Dendritic cell treated with granulocyte-macrophage colony-stimulating factor and Interleukin-4, amounts not matched to agents 40 ng/mL and 50 ng/mL, for 4 days (primary cell): ENCODE data around the gene RANBP17.

Experiments
- H3K27ac Mint-ChIP-seq: one replicate; pipeline ENCODE4 v1.8.0; 2022; ENCODE audit warnings: mild to moderate bottlenecking, mixed read lengths
- H3K27me3 Mint-ChIP-seq: one replicate; pipeline ENCODE4 v1.8.0; 2022; ENCODE audit warnings: mild to moderate bottlenecking, mixed read lengths
- H3K36me3 Mint-ChIP-seq: one replicate; pipeline ENCODE4 v1.8.0; 2022; ENCODE audit warnings: low read depth, mixed read lengths
- H3K4me1 Mint-ChIP-seq: one replicate; pipeline ENCODE4 v1.8.0; 2022; ENCODE audit warnings: low read depth, mixed read lengths
- H3K4me3 Mint-ChIP-seq: one replicate; pipeline ENCODE4 v1.8.0; 2022; ENCODE audit warnings: mild to moderate bottlenecking, moderate library complexity, mixed read lengths
- H3K9me3 Mint-ChIP-seq: one replicate; pipeline ENCODE4 v1.8.0; 2022; ENCODE audit warnings: mixed read lengths
- intact Hi-C: fragments of 100-400 bp; cut with micrococcal nuclease; formaldehyde crosslinking; loops from one replicate; pipeline ENCODE4 v1.15.0; 2022

The RANBP17 gene

DNA sequence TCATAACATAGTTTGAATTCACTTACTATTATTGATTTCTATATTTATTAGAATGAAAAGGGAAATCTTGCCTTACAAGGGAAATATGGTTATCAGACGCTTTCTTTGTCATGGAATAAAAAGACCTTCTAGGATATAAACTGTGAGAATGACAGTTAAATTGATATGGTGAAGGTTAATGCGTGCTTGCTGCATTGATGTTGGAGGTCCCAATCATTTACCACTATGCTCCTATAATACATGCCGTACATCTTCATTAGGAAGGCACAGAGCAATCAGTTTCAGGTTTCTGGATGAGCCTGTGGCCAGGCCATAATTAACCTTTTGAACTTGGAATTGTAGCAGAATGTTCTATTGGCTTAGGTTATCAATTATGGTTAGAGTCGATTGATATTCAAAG, 245.9 kb downstream of the RANBP17 start:
- Mint-ChIP-seq H3K27me3 (no peaks in the 10 kb centered on the region), H3K27ac (no peak overlapping the region), H3K4me1 (no peaks in the 10 kb centered on the region), H3K4me3 (no peak overlapping the region), H3K36me3 (no peaks in the 10 kb centered on the region), H3K9me3 (no peaks in the 10 kb centered on the region)
- intact Hi-C loops = no loop called here

DNA sequence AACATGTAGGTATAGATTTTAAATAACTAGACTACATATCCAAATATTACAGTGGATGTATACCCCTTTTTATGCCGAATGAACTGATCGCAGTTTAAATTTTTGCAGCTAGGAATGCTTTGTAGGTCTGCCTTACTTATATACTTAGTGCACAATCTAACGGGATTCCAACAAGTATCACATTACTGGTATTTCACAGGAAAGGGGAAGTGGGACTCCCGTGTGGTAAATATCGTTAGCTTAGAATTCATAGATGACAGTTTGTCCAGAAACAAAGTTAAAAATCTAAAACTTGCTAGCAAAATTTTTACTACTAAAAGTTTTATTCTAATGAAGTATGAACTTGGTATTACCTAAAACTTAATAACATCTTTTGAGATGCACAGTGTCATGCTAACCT, 253.7 kb downstream of the RANBP17 start:
- intact Hi-C loops = no loop called here
- H3K4me3 Mint-ChIP-seq = no peak overlapping the region
- no peak overlapping the region for H3K27ac Mint-ChIP-seq
- no peaks in the 10 kb centered on the region for H3K36me3 Mint-ChIP-seq
- H3K9me3 Mint-ChIP-seq = peaks cover 5% of the 10 kb centered on the region
- H3K27me3 Mint-ChIP-seq = no peaks in the 10 kb centered on the region
- H3K4me1 Mint-ChIP-seq = no peaks in the 10 kb centered on the region

DNA sequence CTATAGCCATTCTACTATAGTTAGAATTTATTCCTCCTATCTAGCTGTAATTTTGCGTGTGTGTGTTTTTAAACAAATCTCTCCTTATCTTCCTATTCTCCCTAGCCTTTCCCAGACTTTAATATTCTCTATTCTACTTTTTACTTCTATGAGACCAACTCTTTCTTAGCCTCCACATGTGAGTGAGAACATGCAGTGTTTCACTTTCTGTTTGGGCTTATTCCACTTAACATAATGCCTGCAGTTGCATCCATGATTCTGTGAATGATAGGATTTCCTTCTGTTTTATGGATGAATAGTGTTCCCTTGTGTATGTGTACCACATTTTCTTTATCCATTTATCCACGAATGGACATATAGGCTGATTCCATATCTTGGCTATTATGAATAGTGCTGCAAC, 254.9 kb downstream of the RANBP17 start:
- Mint-ChIP-seq H3K4me1 (no peaks in the 10 kb centered on the region), H3K36me3 (no peaks in the 10 kb centered on the region), H3K9me3 (peaks cover 5% of the 10 kb centered on the region), H3K27ac (no peak overlapping the region), H3K27me3 (no peaks in the 10 kb centered on the region), H3K4me3 (no peak overlapping the region)
- intact Hi-C loops = no loop called here

DNA sequence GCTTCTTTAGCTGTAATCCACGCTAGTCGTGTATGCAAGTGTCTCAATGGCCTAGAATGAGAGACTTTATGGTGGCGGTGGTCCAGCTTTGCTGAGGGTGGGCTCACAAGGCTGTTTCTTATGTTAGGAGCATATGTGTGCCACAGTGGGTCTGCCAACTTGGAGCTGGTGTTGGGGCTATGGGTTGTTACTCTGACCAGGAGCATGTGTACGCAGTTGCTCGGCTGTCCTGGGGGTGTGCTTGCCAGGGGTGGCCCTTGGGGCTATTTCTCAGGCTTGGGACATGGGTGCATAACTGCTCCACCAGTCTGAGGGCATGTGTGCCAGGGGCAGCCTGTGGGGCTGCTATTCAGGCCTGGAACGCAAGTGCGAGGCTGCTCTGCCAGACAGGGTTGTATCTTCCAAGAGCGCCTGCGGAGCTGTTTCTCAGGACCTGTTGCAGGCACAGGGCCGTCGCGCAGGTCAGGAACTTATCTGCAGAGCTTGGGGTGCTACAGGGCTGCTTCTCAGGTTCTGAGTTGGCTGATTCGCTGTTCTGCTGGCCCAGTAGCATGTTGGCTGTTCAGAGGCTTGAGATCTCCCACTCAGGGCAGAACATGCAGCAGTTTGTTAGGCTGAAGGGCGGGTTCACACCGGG, 259.3 kb downstream of the RANBP17 start:
- peaks cover 5% of the 10 kb centered on the region for H3K9me3 Mint-ChIP-seq
- intact Hi-C loops = no loop called here
- H3K4me3 Mint-ChIP-seq = no peak overlapping the region
- no peaks in the 10 kb centered on the region for H3K36me3 Mint-ChIP-seq
- peaks cover 6% of the 10 kb centered on the region for H3K4me1 Mint-ChIP-seq
- no peaks in the 10 kb centered on the region for H3K27me3 Mint-ChIP-seq
- H3K27ac Mint-ChIP-seq = no peak overlapping the region

DNA sequence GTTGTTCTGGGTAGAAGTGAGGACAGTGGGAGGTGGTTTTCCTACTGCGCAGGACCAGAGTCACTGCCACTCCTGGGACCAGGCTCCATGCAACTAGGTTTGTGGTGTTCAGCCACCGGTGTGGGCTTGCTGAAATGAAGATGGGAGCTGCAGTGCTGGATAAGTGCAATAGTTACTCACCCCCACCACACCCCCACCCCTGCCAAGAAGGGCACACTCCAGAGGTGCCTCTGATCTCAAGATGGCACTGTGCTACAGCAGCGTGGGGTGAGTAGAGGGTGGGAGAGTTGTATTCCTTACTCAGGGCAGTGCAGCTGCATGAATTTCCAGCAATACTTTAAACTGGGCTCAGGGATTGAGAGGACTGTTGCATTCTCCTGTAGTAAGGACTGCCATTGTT, 259.8 kb downstream of the RANBP17 start:
- Mint-ChIP-seq H3K4me3 (no peak overlapping the region), H3K36me3 (no peaks in the 10 kb centered on the region), H3K4me1 (peaks cover 6% of the 10 kb centered on the region), H3K9me3 (peaks cover 5% of the 10 kb centered on the region), H3K27ac (no peak overlapping the region), H3K27me3 (no peaks in the 10 kb centered on the region)
- intact Hi-C loops = no loop called here

DNA sequence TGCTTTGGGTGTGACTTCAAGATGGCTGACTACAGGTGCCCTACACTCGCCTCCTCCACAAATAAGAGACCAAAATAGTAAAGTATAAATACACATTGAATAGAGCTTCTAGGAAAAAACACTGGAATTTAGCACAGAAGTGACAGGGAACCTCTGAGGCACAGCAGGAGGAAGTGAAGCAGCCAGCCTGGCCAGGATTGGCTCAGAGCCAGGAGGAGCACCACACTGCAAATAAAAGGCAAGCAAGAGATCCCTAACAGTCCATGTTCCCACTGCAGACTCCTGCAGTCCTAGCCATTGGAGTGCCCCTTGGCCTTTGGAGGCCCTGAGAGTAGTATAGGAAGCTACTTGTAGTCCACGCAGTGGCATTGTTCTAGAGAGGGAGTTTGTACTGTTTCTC, 260.6 kb downstream of the RANBP17 start:
- H3K27ac Mint-ChIP-seq = no peak overlapping the region
- H3K9me3 Mint-ChIP-seq = peaks cover 5% of the 10 kb centered on the region
- H3K4me3 Mint-ChIP-seq = no peak overlapping the region
- peaks cover 6% of the 10 kb centered on the region for H3K4me1 Mint-ChIP-seq
- intact Hi-C loops = no loop called here
- H3K36me3 Mint-ChIP-seq = no peaks in the 10 kb centered on the region
- no peaks in the 10 kb centered on the region for H3K27me3 Mint-ChIP-seq

DNA sequence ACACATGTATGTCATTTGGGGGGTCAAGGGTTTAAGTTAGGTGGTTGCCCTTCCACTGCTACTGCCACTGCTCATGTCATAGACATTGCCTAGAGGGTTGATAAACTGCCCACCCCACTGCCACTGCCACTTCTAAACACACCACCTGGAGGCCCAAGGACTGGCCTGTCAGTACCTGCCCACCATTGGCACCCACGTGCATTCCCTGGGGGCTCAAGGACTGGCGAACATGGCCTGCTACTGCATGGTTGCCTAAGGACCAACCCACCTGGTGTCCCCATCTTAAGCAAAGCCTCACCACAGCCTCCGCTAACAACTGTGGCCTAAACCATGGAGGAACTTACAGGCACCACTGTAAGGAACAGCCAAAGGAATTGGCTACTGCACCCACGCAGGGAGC, 261.6 kb downstream of the RANBP17 start:
- intact Hi-C loops = no loop called here
- H3K4me3 Mint-ChIP-seq = no peak overlapping the region
- H3K27me3 Mint-ChIP-seq = no peaks in the 10 kb centered on the region
- no peak overlapping the region for H3K27ac Mint-ChIP-seq
- no peaks in the 10 kb centered on the region for H3K36me3 Mint-ChIP-seq
- H3K9me3 Mint-ChIP-seq = peaks cover 5% of the 10 kb centered on the region
- peaks cover 6% of the 10 kb centered on the region for H3K4me1 Mint-ChIP-seq

DNA sequence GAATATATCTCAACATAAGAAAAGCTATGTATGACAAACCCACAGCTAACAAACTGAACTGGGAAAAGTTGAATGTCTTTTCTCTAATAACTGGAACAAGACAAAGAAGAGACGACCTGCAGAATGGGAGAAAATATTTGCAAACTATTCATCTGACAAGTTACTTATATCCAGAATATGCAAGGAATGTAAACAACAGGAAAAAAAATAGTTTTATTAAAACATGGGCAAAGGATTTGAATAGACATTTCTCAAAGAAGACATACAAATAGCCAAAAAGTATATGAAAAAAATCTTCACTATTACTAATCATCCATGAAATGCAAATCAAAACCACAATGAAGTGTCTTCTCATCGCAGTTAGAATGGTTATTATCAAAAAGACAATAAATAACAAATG, 265.5 kb downstream of the RANBP17 start:
- Mint-ChIP-seq H3K27me3 (no peaks in the 10 kb centered on the region), H3K27ac (no peak overlapping the region), H3K4me1 (peaks cover 2% of the 10 kb centered on the region), H3K4me3 (no peak overlapping the region), H3K9me3 (no peaks in the 10 kb centered on the region), H3K36me3 (no peaks in the 10 kb centered on the region)
- intact Hi-C loops = no loop called here

DNA sequence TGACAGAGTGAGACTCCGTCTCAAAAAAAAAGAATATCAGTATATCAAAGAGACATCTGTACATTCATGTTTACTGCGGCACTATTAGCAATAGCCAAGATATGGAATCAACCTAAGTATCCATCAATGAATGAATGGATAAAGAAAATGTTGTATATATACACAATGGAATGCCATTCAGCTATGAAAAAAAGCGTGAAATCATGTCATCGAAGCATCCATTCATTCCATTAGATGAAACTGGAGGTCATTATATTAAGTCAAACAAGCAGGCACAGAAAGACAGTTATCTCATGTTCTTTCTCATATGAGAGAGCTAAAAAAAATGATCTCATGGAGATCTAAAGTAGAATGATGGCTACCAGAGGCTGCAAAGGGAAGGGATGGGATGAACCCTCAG, 266.3 kb downstream of the RANBP17 start:
- no peaks in the 10 kb centered on the region for H3K27me3 Mint-ChIP-seq
- intact Hi-C loops = no loop called here

DNA sequence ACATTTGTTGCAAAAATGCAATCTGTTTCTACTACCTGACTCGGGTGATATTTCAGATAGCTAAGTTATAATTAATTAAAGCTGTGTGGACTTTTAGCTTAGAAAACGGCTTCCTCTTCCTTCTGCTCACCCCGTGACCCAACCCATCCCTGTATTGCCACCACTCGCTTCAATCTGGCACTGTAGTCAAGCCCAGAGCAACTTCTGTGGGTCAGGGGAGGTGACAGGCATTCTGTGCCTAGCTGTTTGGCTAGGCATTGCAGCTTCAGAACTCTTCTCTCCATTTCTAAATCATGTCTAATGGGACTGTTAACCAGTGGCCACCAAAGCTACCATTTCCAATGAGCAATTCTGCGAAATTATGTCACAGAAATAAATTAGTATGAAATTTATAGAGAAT, 267.5 kb downstream of the RANBP17 start:
- Mint-ChIP-seq H3K4me1 (no peaks in the 10 kb centered on the region), H3K36me3 (no peaks in the 10 kb centered on the region), H3K9me3 (no peaks in the 10 kb centered on the region), H3K4me3 (no peak overlapping the region), H3K27ac (no peak overlapping the region), H3K27me3 (no peaks in the 10 kb centered on the region)
- intact Hi-C loops = no loop called here

More for the DNA sequence above, 266.3 kb downstream of the RANBP17 start:
- Mint-ChIP-seq H3K4me3 (no peak overlapping the region), H3K4me1 (no peaks in the 10 kb centered on the region), H3K9me3 (no peaks in the 10 kb centered on the region), H3K36me3 (no peaks in the 10 kb centered on the region), H3K27ac (no peak overlapping the region)

DNA sequence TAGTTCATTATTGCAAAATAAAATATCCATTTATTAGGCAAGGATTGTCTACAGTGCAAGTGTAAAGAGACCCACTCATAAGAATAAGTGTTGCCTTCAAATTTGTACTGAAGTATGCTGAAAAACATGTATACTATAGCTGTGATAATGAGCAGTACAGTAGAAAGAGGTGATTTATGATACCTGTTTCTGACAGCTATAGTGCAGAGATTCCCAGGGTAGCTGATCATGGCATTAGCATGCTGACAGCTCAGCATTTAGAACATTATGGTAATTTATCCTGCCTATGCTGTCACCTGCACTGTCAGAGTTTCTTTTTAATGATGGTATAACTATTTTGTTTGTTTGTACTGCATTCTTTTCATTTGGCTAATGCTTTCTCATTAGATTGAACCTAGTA, 269.7 kb downstream of the RANBP17 start:
- H3K4me3 Mint-ChIP-seq = no peak overlapping the region
- no peaks in the 10 kb centered on the region for H3K9me3 Mint-ChIP-seq
- intact Hi-C loops = no loop called here
- no peaks in the 10 kb centered on the region for H3K4me1 Mint-ChIP-seq
- no peaks in the 10 kb centered on the region for H3K36me3 Mint-ChIP-seq
- no peak overlapping the region for H3K27ac Mint-ChIP-seq
- H3K27me3 Mint-ChIP-seq = no peaks in the 10 kb centered on the region

DNA sequence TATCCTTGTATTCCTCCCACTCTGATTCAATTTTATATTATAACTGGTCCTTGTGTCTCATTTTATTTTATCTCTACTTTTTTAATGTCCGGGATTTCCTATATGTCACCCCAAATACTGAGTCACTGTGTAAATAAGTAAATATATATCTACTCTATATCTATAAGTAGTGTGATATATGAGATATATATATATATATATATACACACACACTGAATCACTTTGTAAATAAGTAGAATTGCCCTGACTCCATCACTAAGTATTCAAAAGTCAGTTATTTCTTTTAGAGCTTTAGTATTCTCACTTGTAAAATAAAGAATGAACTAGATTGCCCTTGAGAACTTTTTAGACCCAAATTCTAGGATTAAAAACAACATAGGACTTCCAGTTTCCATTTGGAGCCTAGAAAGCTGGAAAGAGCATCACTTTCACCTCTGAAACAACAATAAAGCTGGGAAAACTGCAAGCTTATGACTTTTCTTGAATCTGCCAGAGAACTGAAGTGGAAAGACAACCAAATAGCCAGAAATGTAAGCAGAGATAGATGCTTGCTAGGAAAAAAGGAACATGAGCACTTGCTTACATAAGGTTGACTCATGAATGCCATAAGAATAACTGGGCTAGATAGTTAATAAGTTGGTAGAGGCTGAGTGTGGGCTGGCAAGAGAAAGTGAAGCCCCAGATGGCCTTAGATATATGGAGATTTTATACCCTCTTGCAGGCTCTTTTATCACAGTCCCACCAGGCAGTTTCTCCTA, 276.1 kb downstream of the RANBP17 start:
- Mint-ChIP-seq H3K9me3 (no peaks in the 10 kb centered on the region), H3K27me3 (no peaks in the 10 kb centered on the region), H3K36me3 (no peaks in the 10 kb centered on the region), H3K4me3 (no peak overlapping the region), H3K27ac (no peak overlapping the region), H3K4me1 (no peaks in the 10 kb centered on the region)
- intact Hi-C loops = no loop called here

DNA sequence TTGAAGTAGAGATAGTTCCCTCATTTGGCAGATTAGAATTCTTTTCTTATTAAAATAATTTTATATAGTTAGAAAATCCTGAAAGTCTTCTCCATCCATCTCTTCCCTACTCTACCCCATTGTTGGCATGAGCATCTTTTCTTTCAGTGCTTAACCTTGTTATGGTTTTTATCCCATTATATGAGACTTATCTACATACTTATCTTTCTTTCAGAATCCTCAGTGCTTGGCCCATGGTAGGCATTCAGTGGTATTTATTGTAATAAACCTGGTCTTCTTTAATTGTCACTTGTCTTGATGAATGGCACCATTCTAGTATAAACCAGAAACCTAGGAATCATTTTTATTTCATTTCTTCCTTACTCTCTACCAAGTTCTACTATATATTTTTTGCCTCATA, 277.4 kb downstream of the RANBP17 start:
- no peak overlapping the region for H3K4me3 Mint-ChIP-seq
- no peaks in the 10 kb centered on the region for H3K27me3 Mint-ChIP-seq
- H3K4me1 Mint-ChIP-seq = no peaks in the 10 kb centered on the region
- no peak overlapping the region for H3K27ac Mint-ChIP-seq
- no peaks in the 10 kb centered on the region for H3K36me3 Mint-ChIP-seq
- H3K9me3 Mint-ChIP-seq = no peaks in the 10 kb centered on the region
- intact Hi-C loops = no loop called here

DNA sequence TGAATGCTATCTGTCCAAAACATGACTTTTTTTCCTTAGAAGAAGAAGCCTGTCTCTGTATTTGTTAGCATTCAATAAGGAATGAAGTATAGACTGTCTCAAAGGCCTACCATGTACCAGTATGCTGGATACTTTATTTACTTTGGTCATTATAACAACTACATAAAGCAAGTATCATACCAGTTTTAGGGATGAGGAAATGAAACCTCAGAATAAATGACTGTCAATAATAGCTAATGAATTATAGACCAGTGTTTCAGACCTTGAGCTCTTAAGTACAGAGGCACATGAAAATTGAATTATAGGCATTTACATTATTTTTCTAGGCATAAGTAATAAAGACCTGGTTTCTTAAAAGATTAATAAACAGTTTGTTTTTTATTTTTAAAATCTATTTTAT, 280.8 kb downstream of the RANBP17 start:
- no peaks in the 10 kb centered on the region for H3K9me3 Mint-ChIP-seq
- H3K4me3 Mint-ChIP-seq = no peak overlapping the region
- H3K36me3 Mint-ChIP-seq = no peaks in the 10 kb centered on the region
- H3K4me1 Mint-ChIP-seq = no peaks in the 10 kb centered on the region
- H3K27ac Mint-ChIP-seq = no peak overlapping the region
- intact Hi-C loops = no loop called here
- H3K27me3 Mint-ChIP-seq = no peaks in the 10 kb centered on the region

DNA sequence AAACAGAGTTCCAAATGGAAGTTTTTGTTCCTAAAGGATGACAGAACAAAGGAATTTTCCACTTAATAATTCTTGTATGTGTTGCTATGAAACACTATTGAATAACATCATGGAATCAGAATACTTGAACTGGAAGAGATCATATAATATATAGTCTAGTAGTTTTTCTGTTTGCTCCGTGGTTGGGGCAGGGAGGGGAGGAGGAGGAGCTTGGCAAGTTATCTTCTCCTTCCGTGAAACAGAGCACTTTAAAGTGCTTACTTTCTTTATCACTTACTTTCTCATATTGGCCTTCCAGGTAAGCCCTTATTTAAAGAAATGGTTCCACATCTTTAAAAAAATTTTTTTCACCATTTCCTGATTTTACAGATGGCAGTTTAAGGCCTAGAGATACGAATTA, 281.4 kb downstream of the RANBP17 start:
- Mint-ChIP-seq H3K27ac (no peak overlapping the region), H3K27me3 (no peaks in the 10 kb centered on the region), H3K4me1 (no peaks in the 10 kb centered on the region), H3K36me3 (no peaks in the 10 kb centered on the region), H3K4me3 (no peak overlapping the region), H3K9me3 (no peaks in the 10 kb centered on the region)
- intact Hi-C loops = no loop called here
